H9 (cell line): ENCODE results near the gene SLC45A1. TPM values are rescaled to one million over a fixed set of nuclear protein-coding genes. Genes with fewer than 3 reads are reported as not detected.
A peak's percentile ranks its signal among the peaks of the same experiment; 100 is the strongest.

Experiments used
- DNase-seq: peaks from one replicate; pipeline ENCODE4 v3.0.0-alpha.2; 2017
- H2AFZ ChIP-seq: one replicate; pipeline ENCODE4 v1.6.1; 2013; ENCODE audit warnings: mild to moderate bottlenecking, low read length, control low read depth, moderate library complexity
- H2AK5ac ChIP-seq: 2 replicates; pipeline ENCODE4 v1.6.1; 2013; ENCODE audit warnings: low read length, control low read depth, mixed read lengths; ENCODE audit not compliant: insufficient read length
- H2BK120ac ChIP-seq: one replicate; pipeline ENCODE4 v1.6.1; 2013; ENCODE audit warnings: low read depth, mild to moderate bottlenecking, low read length, control low read depth, inconsistent platforms; ENCODE audit not compliant: poor library complexity, severe bottlenecking
- H2BK12ac ChIP-seq: 2 replicates; pipeline ENCODE4 v1.6.1; 2013; ENCODE audit warnings: low read length, control low read depth, mixed read lengths, low read depth; ENCODE audit not compliant: insufficient read length
- H2BK15ac ChIP-seq: 2 replicates; pipeline ENCODE4 v1.6.1; 2013; ENCODE audit warnings: low read depth, low read length, control low read depth
- H2BK20ac ChIP-seq: one replicate; pipeline ENCODE4 v1.6.1; 2013; ENCODE audit warnings: low read depth, mild to moderate bottlenecking, low read length, control low read depth, inconsistent platforms; ENCODE audit not compliant: poor library complexity, severe bottlenecking
- H2BK5ac ChIP-seq: 2 replicates; pipeline ENCODE4 v1.6.1; 2013; ENCODE audit warnings: low read length, control low read depth, mixed read lengths; ENCODE audit not compliant: insufficient read length
- H3K14ac ChIP-seq: 2 replicates; pipeline ENCODE4 v1.6.1; 2013; ENCODE audit warnings: low read length, control low read depth; ENCODE audit not compliant: insufficient read depth
- H3K18ac ChIP-seq: 2 replicates; pipeline ENCODE4 v1.6.1; 2013; ENCODE audit warnings: low read depth, mild to moderate bottlenecking, mixed read lengths, low read length, control low read depth; ENCODE audit not compliant: insufficient read length
- H3K23ac ChIP-seq: 2 replicates; pipeline ENCODE4 v1.6.1; 2013; ENCODE audit warnings: low read length, control low read depth, mixed read lengths, low read depth; ENCODE audit not compliant: insufficient read length
- H3K23me2 ChIP-seq: 2 replicates; pipeline ENCODE4 v1.6.1; 2013; ENCODE audit warnings: low read depth, mild to moderate bottlenecking, mixed read lengths, low read length, control low read depth; ENCODE audit not compliant: insufficient read length, poor library complexity, severe bottlenecking
- H3K27ac ChIP-seq: 2 replicates; pipeline ENCODE4 v1.5.1; 2013; ENCODE audit warnings: low read length, control low read depth, mixed read lengths, low read depth; ENCODE audit not compliant: insufficient read length
- H3K27me3 ChIP-seq: 2 replicates; pipeline ENCODE4 v1.6.1; 2013; ENCODE audit warnings: low read length, control low read depth, inconsistent platforms; ENCODE audit not compliant: insufficient read depth
- H3K4ac ChIP-seq: 2 replicates; pipeline ENCODE4 v1.6.1; 2013; ENCODE audit warnings: low read depth, mild to moderate bottlenecking, control low read depth, inconsistent platforms, low read length, moderate library complexity
- H3K4me1 ChIP-seq: 2 replicates; pipeline ENCODE4 v1.6.1; 2013; ENCODE audit warnings: low read length, control low read depth, inconsistent platforms; ENCODE audit not compliant: insufficient read depth
- H3K4me2 ChIP-seq: 2 replicates; pipeline ENCODE4 v1.6.1; 2013; ENCODE audit warnings: low read length, control low read depth, mixed read lengths; ENCODE audit not compliant: insufficient read length, insufficient read depth
- H3K56ac ChIP-seq: 2 replicates; pipeline ENCODE4 v1.6.1; 2013; ENCODE audit warnings: low read depth, mild to moderate bottlenecking, mixed read lengths, low read length, control low read depth; ENCODE audit not compliant: insufficient read length
- H3K79me1 ChIP-seq: 2 replicates; pipeline ENCODE4 v1.6.1; 2013; ENCODE audit warnings: low read depth, mild to moderate bottlenecking, moderate library complexity, low read length, control low read depth, inconsistent platforms; ENCODE audit not compliant: insufficient read depth, poor library complexity, severe bottlenecking
- H3K79me2 ChIP-seq: 2 replicates; pipeline ENCODE4 v1.6.1; 2013; ENCODE audit warnings: low read length, control low read depth, inconsistent platforms; ENCODE audit not compliant: insufficient read depth
- H3K9ac ChIP-seq: 2 replicates; pipeline ENCODE4 v1.6.1; 2013; ENCODE audit warnings: low read length, control low read depth, mixed read lengths; ENCODE audit not compliant: insufficient read length; ENCODE audit errors: extremely low read depth
- H3K9me3 ChIP-seq: one replicate; pipeline ENCODE4 v1.6.1; 2013; ENCODE audit warnings: low read depth, low read length, inconsistent platforms; ENCODE audit not compliant: control insufficient read depth
- H3T11ph ChIP-seq: one replicate; pipeline ENCODE4 v1.6.1; 2013; ENCODE audit warnings: mild to moderate bottlenecking, low read length, control low read depth, inconsistent platforms
- H4K20me1 ChIP-seq: one replicate; pipeline ENCODE4 v1.6.1; 2013; ENCODE audit not compliant: control insufficient read depth, insufficient read length, insufficient read depth
- H4K5ac ChIP-seq: 2 replicates; pipeline ENCODE4 v1.6.1; 2013; ENCODE audit warnings: low read depth, mild to moderate bottlenecking, mixed read lengths, low read length, control low read depth; ENCODE audit not compliant: insufficient read length
- H4K8ac ChIP-seq: replicated peaks from 2 replicates; pipeline ENCODE4 v1.6.1; 2013; ENCODE audit warnings: low read length, control low read depth, mixed read lengths, low read depth; ENCODE audit not compliant: insufficient read length
- H4K91ac ChIP-seq: 2 replicates; pipeline ENCODE4 v1.6.1; 2013; ENCODE audit warnings: low read depth, mild to moderate bottlenecking, moderate library complexity, mixed read lengths, low read length, control low read depth; ENCODE audit not compliant: insufficient read length
- H3K27ac Mint-ChIP-seq, 3 experiments: 2 replicates in 2 of 3; 3 replicates in 1 of 3; pipeline ENCODE4 v1.8.0; 2020 to 2021; ENCODE audit warnings: mixed read lengths in 3 of 3, mild to moderate bottlenecking in 1 of 3, moderate library complexity in 1 of 3
- H3K27me3 Mint-ChIP-seq: 2 replicates; pipeline ENCODE4 v1.8.0; 2021; ENCODE audit warnings: low read depth, mild to moderate bottlenecking, moderate library complexity, mixed read lengths
- H3K36me3 Mint-ChIP-seq, 3 experiments: 2 replicates in 2 of 3; 3 replicates in 1 of 3; pipeline ENCODE4 v1.8.0; 2020 to 2021; ENCODE audit warnings: low read depth in 3 of 3, mixed read lengths in 3 of 3; ENCODE audit not compliant: insufficient read depth in 1 of 3
- H3K4me1 Mint-ChIP-seq, 2 experiments: 2 replicates each; pipeline ENCODE4 v1.8.0; 2020; ENCODE audit warnings: mixed read lengths in 2 of 2
- H3K4me3 Mint-ChIP-seq, 2 experiments: 2 replicates in 1 of 2; 3 replicates in 1 of 2; pipeline ENCODE4 v1.8.0; 2020 to 2021; ENCODE audit warnings: mild to moderate bottlenecking in 2 of 2, mixed read lengths in 2 of 2, moderate library complexity in 1 of 2
- H3K9me3 Mint-ChIP-seq, 2 experiments: 2 replicates in 1 of 2; 3 replicates in 1 of 2; pipeline ENCODE4 v1.8.0; 2020; ENCODE audit warnings: mild to moderate bottlenecking in 2 of 2, mixed read lengths in 2 of 2, moderate library complexity in 1 of 2
- WGBS: extraction: QIAGEN DNeasy Blood & Tissue Kit; methylation state at CpG from one replicate; pipeline ENCODE4 v1.1.7; 2013; ENCODE audit warnings: missing lambda C conversion rate, low lambda C conversion rate, mixed read lengths; ENCODE audit not compliant: insufficient read length; ENCODE audit errors: extremely low coverage; 5-methylcytosine and 5-hydroxymethylcytosine counted together
- total RNA-seq: library from RNA; stranded (reverse); gene quantifications from 2 replicates; pipeline ENCODE4 v1.2.1, GENCODE V29; 2021
- TF ChIP-seq, protein P1 (sequence below): fragments of 200-600 bp; sonication (generic); conservative IDR thresholded peaks from 3 replicates; pipeline ENCODE4 v1.8.0; 2021; ENCODE audit warnings: antibody characterized with exemption, mild to moderate bottlenecking

Gene SLC45A1
- total RNA-seq, 1 experiment from 2014 or later, result 0.63 TPM

DNA sequence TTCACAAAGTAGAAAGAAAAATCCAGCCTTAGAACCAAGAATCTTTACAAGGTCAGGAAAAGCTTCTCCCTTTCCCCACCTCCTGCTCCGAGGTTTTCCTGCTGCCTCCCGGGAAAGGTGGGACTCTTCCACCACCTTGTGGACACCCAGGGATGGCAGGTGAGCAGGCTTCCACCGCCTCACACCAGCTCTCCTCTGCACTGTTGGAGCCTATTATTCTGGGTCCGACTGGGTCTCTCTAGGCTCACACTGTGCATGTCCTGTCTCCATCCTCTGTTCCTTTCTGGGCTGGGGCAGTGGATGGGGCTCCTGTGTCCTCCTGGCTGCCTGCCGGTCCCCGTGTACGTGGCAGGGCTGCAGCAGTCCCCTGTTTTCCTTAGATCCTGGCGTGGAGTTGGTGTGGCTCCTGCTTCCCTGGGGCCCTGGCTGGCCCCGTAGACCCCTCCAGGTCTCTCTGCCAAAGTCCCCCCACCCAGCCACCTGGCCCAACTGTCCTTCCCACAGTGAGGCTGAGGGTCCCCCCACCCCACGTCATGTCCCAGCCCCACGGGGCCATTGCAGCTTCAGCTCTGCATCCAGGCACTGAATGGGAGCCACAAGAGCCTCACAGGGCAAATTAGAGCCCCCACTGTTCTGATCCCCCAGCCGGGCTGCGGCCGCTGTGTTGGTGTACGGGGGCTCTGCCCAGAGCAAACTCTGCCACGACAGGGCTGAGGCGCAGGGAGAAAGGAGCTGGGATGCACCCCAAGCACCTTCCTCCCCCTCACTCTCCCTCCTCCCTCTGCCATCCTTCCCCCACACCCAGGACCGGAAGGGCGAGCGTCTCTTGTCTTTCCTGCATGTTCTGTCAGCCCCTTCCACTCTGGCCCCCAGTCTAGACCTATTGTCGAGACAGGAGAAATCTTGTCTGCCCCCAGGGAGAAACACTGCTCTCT lies 3.3 kb upstream of the SLC45A1 start:
- DNase-seq, result peak; percentile 87
- no peak overlapping the region for H2AFZ ChIP-seq
- no peak overlapping the region for H3K23ac ChIP-seq
- H3K79me1 ChIP-seq, result no peaks in the 10 kb centered on the region
- Mint-ChIP-seq H3K9me3 (peaks cover 0 to 7% of the 10 kb centered on the region in 2 experiments; a peak in 3 of 5 replicates), H3K4me3 (peak overlapping the region in 1 of 2 experiments; percentile 48; a peak in 3 of 5 replicates), H3K4me1 (peaks cover 26 to 35% of the 10 kb centered on the region in 2 experiments), H3K27ac (0 out of 7 replicates have a peak overlapping the region, but pooled peaks of 1 of the 3 experiments have one; percentile 4), H3K36me3 (peaks cover 2 to 8% (median 5%) of the 10 kb centered on the region in 3 experiments; a peak in 4 of 7 replicates), H3K27me3 (peaks cover 40% of the 10 kb centered on the region)
- H2AK5ac ChIP-seq, result no peak overlapping the region
- no peak overlapping the region for H4K8ac ChIP-seq
- H3K56ac ChIP-seq, result no peak overlapping the region
- H2BK12ac ChIP-seq, result no peak overlapping the region
- no peaks in the 10 kb centered on the region for H3K79me2 ChIP-seq
- WGBS, result no CpG with 5 or more reads among the region's 21 CpGs
- no peak overlapping the region for H3K9ac ChIP-seq
- TF ChIP-seq, protein P1, sequence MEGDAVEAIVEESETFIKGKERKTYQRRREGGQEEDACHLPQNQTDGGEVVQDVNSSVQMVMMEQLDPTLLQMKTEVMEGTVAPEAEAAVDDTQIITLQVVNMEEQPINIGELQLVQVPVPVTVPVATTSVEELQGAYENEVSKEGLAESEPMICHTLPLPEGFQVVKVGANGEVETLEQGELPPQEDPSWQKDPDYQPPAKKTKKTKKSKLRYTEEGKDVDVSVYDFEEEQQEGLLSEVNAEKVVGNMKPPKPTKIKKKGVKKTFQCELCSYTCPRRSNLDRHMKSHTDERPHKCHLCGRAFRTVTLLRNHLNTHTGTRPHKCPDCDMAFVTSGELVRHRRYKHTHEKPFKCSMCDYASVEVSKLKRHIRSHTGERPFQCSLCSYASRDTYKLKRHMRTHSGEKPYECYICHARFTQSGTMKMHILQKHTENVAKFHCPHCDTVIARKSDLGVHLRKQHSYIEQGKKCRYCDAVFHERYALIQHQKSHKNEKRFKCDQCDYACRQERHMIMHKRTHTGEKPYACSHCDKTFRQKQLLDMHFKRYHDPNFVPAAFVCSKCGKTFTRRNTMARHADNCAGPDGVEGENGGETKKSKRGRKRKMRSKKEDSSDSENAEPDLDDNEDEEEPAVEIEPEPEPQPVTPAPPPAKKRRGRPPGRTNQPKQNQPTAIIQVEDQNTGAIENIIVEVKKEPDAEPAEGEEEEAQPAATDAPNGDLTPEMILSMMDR, result peak; percentile 99
- H3K9me3 ChIP-seq, result no peaks in the 10 kb centered on the region
- no peak overlapping the region for H2BK20ac ChIP-seq
- no peak overlapping the region for H2BK15ac ChIP-seq
- H2BK120ac ChIP-seq, result no peak overlapping the region
- H3T11ph ChIP-seq, result no peak overlapping the region
- H3K27me3 ChIP-seq, result no peaks in the 10 kb centered on the region
- no peak overlapping the region for H3K4me2 ChIP-seq
- H2BK5ac ChIP-seq, result no peak overlapping the region
- no peak overlapping the region for H3K27ac ChIP-seq
- no peak overlapping the region for H4K5ac ChIP-seq
- no peak overlapping the region for H3K14ac ChIP-seq
- H4K20me1 ChIP-seq, result no peaks in the 10 kb centered on the region
- no peak overlapping the region for H3K4ac ChIP-seq
- no peak overlapping the region for H3K18ac ChIP-seq
- peaks cover 4% of the 10 kb centered on the region; the same call in 1 of the 2 replicates for H3K4me1 ChIP-seq
- H3K23me2 ChIP-seq, result peaks cover 10% of the 10 kb centered on the region
- no peak overlapping the region for H4K91ac ChIP-seq
